ENCODE data around the gene DNAH17. TPM values are rescaled to one million over a fixed set of nuclear protein-coding genes. Genes with fewer than 3 reads are reported as not detected.

DNAH17 gene
- polyA plus RNA-seq, 2 donors, result 0.02 to 0.11 TPM

DNA sequence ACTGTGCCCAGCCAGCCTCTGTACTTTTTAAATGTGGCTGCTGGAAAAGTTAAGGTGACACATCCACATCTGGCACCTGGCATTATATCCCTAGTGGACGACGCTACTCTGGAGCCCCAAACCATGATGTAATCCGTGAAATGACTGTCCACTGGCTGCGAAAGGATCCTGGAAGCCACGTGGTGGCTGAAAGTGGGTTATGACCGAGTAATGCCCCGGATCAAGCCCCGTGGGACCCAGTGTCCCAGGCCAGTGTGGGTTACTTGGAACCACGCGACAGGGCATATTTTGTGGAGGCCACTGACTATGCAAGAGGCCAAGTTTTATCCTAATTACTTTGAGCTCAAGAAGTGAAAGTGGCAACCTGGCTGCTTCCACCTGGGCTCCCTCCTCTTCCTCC lies 119.1 kb downstream of the DNAH17 start:
- H3K27me3 ChIP-seq (ENCODE audit: control insufficient read depth in 1 of 2, insufficient read depth in 2 of 2, low read length in 2 of 2), result no peaks in the 10 kb centered on the region
- H3K27ac ChIP-seq (ENCODE audit: low read depth in 2 of 2, low read length in 1 of 2), result no peak overlapping the region
- H3K9me3 ChIP-seq (ENCODE audit: control insufficient read depth in 2 of 2, insufficient read depth in 1 of 2, low read depth in 1 of 2, low read length in 1 of 2), result no peaks in the 10 kb centered on the region
- H3K4me1 ChIP-seq (ENCODE audit: control insufficient read depth in 2 of 2, insufficient read depth in 2 of 2, low read length in 1 of 2), result no peaks in the 10 kb centered on the region
- H3K36me3 ChIP-seq (ENCODE audit: control insufficient read depth in 2 of 2, insufficient read depth in 2 of 2, low read length in 1 of 2), result no peaks in the 10 kb centered on the region
- WGBS, 2 donors, result 83% methylated on average over 10 of the region's 10 CpGs
- no peak overlapping the region for H3K4me3 ChIP-seq (ENCODE audit: low read depth in 1 of 2, low read length in 2 of 2)

DNA sequence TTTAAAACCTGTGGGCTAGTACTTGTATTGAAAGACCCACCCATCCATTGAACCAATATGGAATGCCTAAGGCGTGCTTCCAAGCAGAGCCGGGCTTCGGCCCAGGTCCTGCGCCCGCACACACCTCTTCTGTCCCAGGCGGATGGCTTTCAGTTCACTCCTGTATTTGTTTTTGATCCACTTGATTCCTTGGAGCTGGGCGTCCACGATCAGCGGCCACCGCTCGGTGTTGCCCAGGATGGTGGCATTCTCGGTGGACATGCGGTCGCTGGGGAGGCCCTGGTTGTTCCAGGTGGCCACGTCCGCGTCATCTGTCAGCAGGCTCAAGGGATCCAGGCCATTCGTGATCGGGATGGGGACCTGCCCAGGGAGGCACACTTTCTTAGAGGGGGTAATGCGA lies 122.8 kb downstream of the DNAH17 start:
- Histone ChIP-seq H3K27ac (ENCODE audit: low read depth in 2 of 2, low read length in 1 of 2) (no peak overlapping the region), H3K27me3 (ENCODE audit: control insufficient read depth in 1 of 2, insufficient read depth in 2 of 2, low read length in 2 of 2) (no peaks in the 10 kb centered on the region)
- 93% methylated on average over 20 of the region's 20 CpGs for WGBS, 2 donors

DNA sequence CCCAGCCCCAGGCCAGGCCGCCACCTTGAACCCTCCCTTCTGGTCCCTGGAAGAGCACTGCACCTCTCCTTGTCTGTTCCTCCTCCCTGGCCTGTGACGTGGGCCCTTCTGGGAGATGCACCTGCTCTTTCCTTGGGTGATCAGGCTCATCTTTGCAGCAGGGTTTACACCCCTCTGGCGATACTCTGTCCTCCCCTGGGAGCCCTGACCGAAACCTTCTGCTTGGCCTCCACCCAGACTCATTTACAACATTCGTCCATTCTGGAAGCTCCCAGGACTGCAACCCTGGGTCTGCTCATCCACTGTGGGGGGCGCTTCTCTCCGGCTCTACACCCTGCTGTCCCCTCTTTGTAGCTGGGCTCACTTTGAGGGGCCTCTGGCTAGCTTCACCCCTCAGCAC lies 125.4 kb downstream of the DNAH17 start:
- no peaks in the 10 kb centered on the region for H3K36me3 ChIP-seq (ENCODE audit: control insufficient read depth in 2 of 2, insufficient read depth in 2 of 2, low read length in 1 of 2)
- no peak overlapping the region for H3K4me3 ChIP-seq (ENCODE audit: low read depth in 1 of 2, low read length in 2 of 2)
- no peak overlapping the region for H3K27ac ChIP-seq (ENCODE audit: low read depth in 2 of 2, low read length in 1 of 2)
- 88% methylated on average over 7 of the region's 7 CpGs for WGBS, 2 donors
- H3K4me1 ChIP-seq (ENCODE audit: control insufficient read depth in 2 of 2, insufficient read depth in 2 of 2, low read length in 1 of 2), result no peaks in the 10 kb centered on the region
- H3K27me3 ChIP-seq (ENCODE audit: control insufficient read depth in 1 of 2, insufficient read depth in 2 of 2, low read length in 2 of 2), result no peaks in the 10 kb centered on the region
- no peaks in the 10 kb centered on the region for H3K9me3 ChIP-seq (ENCODE audit: control insufficient read depth in 2 of 2, insufficient read depth in 1 of 2, low read depth in 1 of 2, low read length in 1 of 2)

More for the DNA sequence above, 122.8 kb downstream of the DNAH17 start:
- H3K9me3 ChIP-seq (ENCODE audit: control insufficient read depth in 2 of 2, insufficient read depth in 1 of 2, low read depth in 1 of 2, low read length in 1 of 2), result no peaks in the 10 kb centered on the region
- H3K4me3 ChIP-seq (ENCODE audit: low read depth in 1 of 2, low read length in 2 of 2), result no peak overlapping the region
- no peaks in the 10 kb centered on the region for H3K4me1 ChIP-seq (ENCODE audit: control insufficient read depth in 2 of 2, insufficient read depth in 2 of 2, low read length in 1 of 2)
- H3K36me3 ChIP-seq (ENCODE audit: control insufficient read depth in 2 of 2, insufficient read depth in 2 of 2, low read length in 1 of 2), result no peaks in the 10 kb centered on the region

DNA sequence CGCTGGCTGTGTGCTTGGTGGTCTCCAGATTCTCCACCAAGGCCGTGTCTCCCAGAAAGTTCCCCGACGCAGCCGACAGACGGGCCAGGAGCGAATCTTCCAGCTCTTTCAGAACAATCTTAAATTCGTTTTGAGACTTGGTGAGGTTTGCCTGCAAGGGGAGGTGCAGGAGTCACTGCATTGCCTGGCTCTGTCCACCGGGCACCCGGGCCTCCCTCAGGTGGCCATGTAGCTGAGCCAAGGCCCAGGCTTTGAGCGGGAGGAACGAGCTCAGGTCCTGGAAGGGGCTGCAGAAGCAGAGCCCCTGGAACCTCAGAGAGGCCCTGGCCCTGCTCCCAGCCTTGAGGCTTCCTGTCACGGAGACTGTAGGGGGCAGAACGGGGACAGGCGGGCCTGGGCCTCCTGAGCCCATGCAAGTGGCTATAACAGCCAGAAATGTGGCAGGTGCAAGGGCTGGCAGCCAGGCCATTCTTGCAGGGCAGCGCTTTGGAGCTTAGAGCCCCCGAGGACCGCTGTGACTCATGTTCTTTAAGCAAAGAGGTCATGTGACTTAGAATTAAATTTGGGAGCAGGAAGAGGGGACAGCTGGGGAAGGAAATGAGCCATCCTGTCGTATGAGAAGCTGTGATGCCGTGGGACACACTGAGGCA lies 126.4 kb downstream of the DNAH17 start:
- no peak overlapping the region for H3K4me3 ChIP-seq (ENCODE audit: low read depth in 1 of 2, low read length in 2 of 2)
- no peak overlapping the region for H3K27ac ChIP-seq (ENCODE audit: low read depth in 2 of 2, low read length in 1 of 2)
- H3K9me3 ChIP-seq (ENCODE audit: control insufficient read depth in 2 of 2, insufficient read depth in 1 of 2, low read depth in 1 of 2, low read length in 1 of 2), result no peaks in the 10 kb centered on the region
- H3K4me1 ChIP-seq (ENCODE audit: control insufficient read depth in 2 of 2, insufficient read depth in 2 of 2, low read length in 1 of 2), result no peaks in the 10 kb centered on the region
- no peaks in the 10 kb centered on the region for H3K36me3 ChIP-seq (ENCODE audit: control insufficient read depth in 2 of 2, insufficient read depth in 2 of 2, low read length in 1 of 2)
- no peaks in the 10 kb centered on the region for H3K27me3 ChIP-seq (ENCODE audit: control insufficient read depth in 1 of 2, insufficient read depth in 2 of 2, low read length in 2 of 2)
- 65 to 68% methylated on average over 20 of the region's 20 CpGs for WGBS, 2 donors

DNA sequence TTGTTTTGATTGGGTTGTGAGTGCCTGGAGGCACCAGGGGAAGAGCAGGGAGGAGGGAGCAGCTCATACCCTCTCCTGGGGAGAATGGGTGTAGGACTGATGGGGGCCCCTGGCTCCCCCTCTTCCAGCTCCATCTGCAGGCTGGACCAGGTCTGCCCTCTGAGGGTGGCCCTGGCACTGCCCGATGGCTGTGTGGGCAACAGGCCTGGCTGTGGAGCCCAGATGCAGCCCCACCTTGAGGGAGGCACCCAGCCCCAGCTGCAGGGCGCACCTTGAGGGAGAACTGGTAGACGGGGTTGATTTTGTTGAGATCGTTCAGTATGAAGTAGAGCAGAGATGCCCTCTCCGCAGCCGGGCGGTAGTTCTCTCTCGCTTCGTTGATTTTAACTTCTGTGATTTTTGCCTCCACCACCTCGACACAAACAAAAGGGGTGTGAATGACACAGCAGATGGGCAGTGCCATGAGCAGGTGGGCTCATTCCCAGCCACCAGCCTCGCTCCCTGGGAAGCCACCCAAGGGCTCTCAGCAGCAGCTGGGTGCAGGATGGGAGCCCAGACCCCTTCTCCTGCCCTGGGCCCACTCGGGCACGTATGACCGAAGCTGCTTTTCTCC lies 127.1 kb downstream of the DNAH17 start:
- Histone ChIP-seq H3K4me3 (ENCODE audit: low read depth in 1 of 2, low read length in 2 of 2) (no peak overlapping the region), H3K36me3 (ENCODE audit: control insufficient read depth in 2 of 2, insufficient read depth in 2 of 2, low read length in 1 of 2) (no peaks in the 10 kb centered on the region), H3K4me1 (ENCODE audit: control insufficient read depth in 2 of 2, insufficient read depth in 2 of 2, low read length in 1 of 2) (no peaks in the 10 kb centered on the region), H3K27me3 (ENCODE audit: control insufficient read depth in 1 of 2, insufficient read depth in 2 of 2, low read length in 2 of 2) (no peaks in the 10 kb centered on the region), H3K27ac (ENCODE audit: low read depth in 2 of 2, low read length in 1 of 2) (no peak overlapping the region), H3K9me3 (ENCODE audit: control insufficient read depth in 2 of 2, insufficient read depth in 1 of 2, low read depth in 1 of 2, low read length in 1 of 2) (no peaks in the 10 kb centered on the region)
- 85 to 88% methylated on average over 14 of the region's 14 CpGs for WGBS, 2 donors

DNA sequence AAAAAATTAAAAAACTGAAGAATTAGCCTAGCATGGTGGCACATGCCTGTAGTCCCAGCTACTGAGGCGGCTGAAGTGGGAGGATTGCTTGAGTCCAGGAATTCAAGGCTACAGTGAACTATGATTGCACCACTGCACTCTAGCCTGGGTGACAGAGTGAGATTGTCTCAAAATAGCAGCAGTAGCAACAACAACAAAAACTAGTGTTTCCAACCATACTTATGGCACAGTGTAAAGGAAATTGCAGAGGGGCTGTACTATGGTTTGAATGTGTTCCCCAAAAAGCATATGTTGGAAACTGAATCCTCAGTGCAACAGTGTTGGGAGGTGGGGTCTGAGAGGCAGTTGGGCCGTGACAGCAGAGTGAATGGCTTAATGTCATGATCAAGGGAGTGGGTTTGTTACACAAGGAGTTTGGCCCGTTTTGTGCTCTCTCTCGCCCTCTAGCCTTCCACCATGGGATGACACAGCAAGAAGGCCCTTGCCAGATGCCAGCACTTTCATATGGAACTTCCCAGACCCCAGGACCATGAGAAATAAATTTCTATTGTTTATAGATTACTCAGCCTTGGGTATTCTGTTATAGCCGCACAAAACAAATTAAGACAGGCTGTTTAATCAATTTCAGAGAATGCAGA lies 128.7 kb downstream of the DNAH17 start:
- WGBS, 2 donors, result 69 to 73% methylated on average over 5 of the region's 5 CpGs
- Histone ChIP-seq H3K27ac (ENCODE audit: low read depth in 2 of 2, low read length in 1 of 2) (no peak overlapping the region), H3K4me1 (ENCODE audit: control insufficient read depth in 2 of 2, insufficient read depth in 2 of 2, low read length in 1 of 2) (no peaks in the 10 kb centered on the region), H3K27me3 (ENCODE audit: control insufficient read depth in 1 of 2, insufficient read depth in 2 of 2, low read length in 2 of 2) (no peaks in the 10 kb centered on the region), H3K36me3 (ENCODE audit: control insufficient read depth in 2 of 2, insufficient read depth in 2 of 2, low read length in 1 of 2) (no peaks in the 10 kb centered on the region), H3K9me3 (ENCODE audit: control insufficient read depth in 2 of 2, insufficient read depth in 1 of 2, low read depth in 1 of 2, low read length in 1 of 2) (no peaks in the 10 kb centered on the region), H3K4me3 (ENCODE audit: low read depth in 1 of 2, low read length in 2 of 2) (no peak overlapping the region)

DNA sequence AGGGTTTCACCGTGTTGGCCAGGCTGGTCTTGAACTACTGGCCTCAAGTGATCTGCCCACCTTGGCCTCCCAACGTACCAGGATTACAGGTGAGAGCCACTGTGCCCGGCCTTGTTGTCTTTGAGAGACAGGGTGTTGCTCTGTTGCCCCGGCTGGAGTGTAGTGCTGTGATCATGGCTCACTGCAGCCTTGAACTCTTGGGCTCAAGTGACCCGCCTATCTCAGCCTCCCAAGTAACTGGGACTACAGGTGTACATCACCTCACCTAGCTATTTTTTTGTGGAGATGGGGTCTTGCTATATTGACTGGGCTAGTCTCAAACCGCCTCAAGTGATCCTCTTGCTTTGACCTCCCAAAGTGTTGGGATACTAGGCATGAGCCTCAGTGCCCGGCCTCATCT lies 130.4 kb downstream of the DNAH17 start:
- H3K4me1 ChIP-seq (ENCODE audit: control insufficient read depth in 2 of 2, insufficient read depth in 2 of 2, low read length in 1 of 2), result no peaks in the 10 kb centered on the region
- no peaks in the 10 kb centered on the region for H3K27me3 ChIP-seq (ENCODE audit: control insufficient read depth in 1 of 2, insufficient read depth in 2 of 2, low read length in 2 of 2)
- H3K27ac ChIP-seq (ENCODE audit: low read depth in 2 of 2, low read length in 1 of 2), result no peak overlapping the region
- WGBS, 2 donors, result 92 to 94% methylated on average over 7 of the region's 7 CpGs
- no peaks in the 10 kb centered on the region for H3K9me3 ChIP-seq (ENCODE audit: control insufficient read depth in 2 of 2, insufficient read depth in 1 of 2, low read depth in 1 of 2, low read length in 1 of 2)
- no peak overlapping the region for H3K4me3 ChIP-seq (ENCODE audit: low read depth in 1 of 2, low read length in 2 of 2)
- H3K36me3 ChIP-seq (ENCODE audit: control insufficient read depth in 2 of 2, insufficient read depth in 2 of 2, low read length in 1 of 2), result no peaks in the 10 kb centered on the region

DNA sequence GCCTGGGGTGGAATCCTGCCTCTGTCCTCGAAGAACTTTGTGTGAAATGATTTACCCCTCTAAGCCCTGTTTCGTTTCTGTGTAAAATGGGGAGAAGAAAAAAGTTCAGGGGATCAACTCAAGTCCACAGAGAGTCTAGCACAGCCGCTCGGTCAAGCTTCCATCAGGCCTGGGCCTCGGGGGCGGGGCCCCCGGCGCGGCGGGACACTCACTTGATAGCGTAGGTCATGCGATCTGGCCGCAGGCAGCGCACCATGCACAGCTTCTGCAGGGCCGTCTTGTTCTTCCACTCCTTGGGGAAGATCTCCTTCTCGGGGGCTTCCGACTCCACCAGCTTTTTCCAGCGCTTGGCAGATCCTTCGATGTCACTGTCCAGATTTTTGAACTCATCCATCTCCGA lies 132.8 kb downstream of the DNAH17 start:
- Histone ChIP-seq H3K27me3 (ENCODE audit: control insufficient read depth in 1 of 2, insufficient read depth in 2 of 2, low read length in 2 of 2) (no peaks in the 10 kb centered on the region), H3K4me3 (ENCODE audit: low read depth in 1 of 2, low read length in 2 of 2) (no peak overlapping the region), H3K36me3 (ENCODE audit: control insufficient read depth in 2 of 2, insufficient read depth in 2 of 2, low read length in 1 of 2) (no peaks in the 10 kb centered on the region), H3K9me3 (ENCODE audit: control insufficient read depth in 2 of 2, insufficient read depth in 1 of 2, low read depth in 1 of 2, low read length in 1 of 2) (no peaks in the 10 kb centered on the region), H3K4me1 (ENCODE audit: control insufficient read depth in 2 of 2, insufficient read depth in 2 of 2, low read length in 1 of 2) (no peaks in the 10 kb centered on the region), H3K27ac (ENCODE audit: low read depth in 2 of 2, low read length in 1 of 2) (no peak overlapping the region)
- 85 to 88% methylated on average over 20 of the region's 20 CpGs for WGBS, 2 donors

DNA sequence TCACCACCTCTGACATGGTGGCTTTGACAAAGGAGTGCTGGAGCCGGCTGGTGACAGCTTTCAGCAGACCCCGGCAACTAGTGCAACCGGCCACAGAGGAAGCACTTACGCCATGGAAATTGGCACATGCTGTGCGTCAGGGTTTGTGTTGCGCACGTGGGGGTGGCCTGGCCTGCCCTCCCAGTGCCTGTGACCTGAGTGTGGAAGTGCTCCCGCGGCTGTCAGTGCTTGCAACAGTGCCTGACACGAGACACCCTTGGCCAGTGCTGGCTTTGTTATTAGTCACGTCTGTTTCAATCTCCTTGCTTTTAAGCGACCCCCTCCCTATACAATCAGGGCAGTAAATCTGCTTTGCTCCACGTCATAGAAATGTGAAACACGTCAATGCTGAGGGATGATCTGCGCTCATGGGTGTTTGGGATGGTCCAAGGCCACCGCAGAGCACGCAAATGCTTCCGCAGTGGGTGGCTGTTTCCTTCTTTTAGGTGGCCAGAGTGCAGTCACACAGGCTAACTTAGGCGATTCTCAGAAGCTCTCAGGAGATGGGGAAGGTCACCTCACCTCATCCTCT lies 134.5 kb downstream of the DNAH17 start:
- no peaks in the 10 kb centered on the region for H3K4me1 ChIP-seq (ENCODE audit: control insufficient read depth in 2 of 2, insufficient read depth in 2 of 2, low read length in 1 of 2)
- no peaks in the 10 kb centered on the region for H3K36me3 ChIP-seq (ENCODE audit: control insufficient read depth in 2 of 2, insufficient read depth in 2 of 2, low read length in 1 of 2)
- H3K27me3 ChIP-seq (ENCODE audit: control insufficient read depth in 1 of 2, insufficient read depth in 2 of 2, low read length in 2 of 2), result no peaks in the 10 kb centered on the region
- H3K27ac ChIP-seq (ENCODE audit: low read depth in 2 of 2, low read length in 1 of 2), result no peak overlapping the region
- no peak overlapping the region for H3K4me3 ChIP-seq (ENCODE audit: low read depth in 1 of 2, low read length in 2 of 2)
- 61 to 65% methylated on average over 19 of the region's 19 CpGs for WGBS, 2 donors
- no peaks in the 10 kb centered on the region for H3K9me3 ChIP-seq (ENCODE audit: control insufficient read depth in 2 of 2, insufficient read depth in 1 of 2, low read depth in 1 of 2, low read length in 1 of 2)

Measured in esophagus (tissue), 2 donors.